Measurements from ENCODE around the gene RPLP1.

Gene RPLP1

GRCh38 chr15:69460481-69460880, 7.9 kb downstream of the RPLP1 start:
- Histone ChIP-seq H3K4me3 (ENCODE audit: low read length) (no peak overlapping the region), H3K27ac (ENCODE audit: low read length) (no peak overlapping the region), H3K9ac (ENCODE audit: low read depth, low read length) (no peak overlapping the region), H3K36me3 (ENCODE audit: insufficient read depth, low read depth, low read length) (peaks cover 18% of the 10 kb centered on the region), H3K27me3 (ENCODE audit: insufficient read depth, low read length) (0 out of 2 replicates have a peak, but pooled peaks cover 4% of the 10 kb centered on the region), H3K9me3 (ENCODE audit: insufficient read depth, low read depth, low read length) (no peaks in the 10 kb centered on the region), H3K4me1 (ENCODE audit: insufficient read depth, low read length) (peaks cover 6% of the 10 kb centered on the region; the same call in 1 of the 2 replicates)

DNA sequence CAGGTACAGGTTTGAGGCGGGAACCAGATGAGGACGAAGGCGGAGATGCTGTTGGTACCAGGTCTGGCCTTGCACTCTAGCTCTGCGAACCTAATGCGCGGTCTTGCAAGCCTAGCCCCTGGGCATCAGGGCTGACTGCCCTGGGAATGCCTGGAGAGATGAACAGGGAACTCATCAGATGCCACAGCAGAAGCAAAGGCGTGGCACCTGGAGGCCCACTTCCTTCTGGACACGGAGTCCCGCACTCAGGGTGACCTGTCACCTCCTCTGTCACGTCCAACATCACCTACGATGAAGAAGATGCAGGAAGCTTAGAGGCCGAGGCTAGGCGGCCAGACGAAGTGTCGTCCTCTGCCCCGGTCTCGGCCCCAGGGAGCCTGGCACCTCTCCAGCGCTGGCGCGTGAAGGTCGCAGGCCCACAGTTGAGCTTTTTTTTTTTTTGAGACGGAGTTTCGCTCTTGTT, 9.4 kb downstream of the RPLP1 start:
- Histone ChIP-seq H3K36me3 (ENCODE audit: insufficient read depth, low read depth, low read length) (peaks cover 2% of the 10 kb centered on the region; the same call in 1 of the 2 replicates), H3K9me3 (ENCODE audit: insufficient read depth, low read depth, low read length) (no peaks in the 10 kb centered on the region), H3K4me3 (ENCODE audit: low read length) (peak overlapping the region; percentile 49; the same call in 1 of the 2 replicates), H3K4me1 (ENCODE audit: insufficient read depth, low read length) (peaks cover 6% of the 10 kb centered on the region; the same call in 1 of the 2 replicates), H3K9ac (ENCODE audit: low read depth, low read length) (peak overlapping the region; percentile 33; the same call in 1 of the 2 replicates), H3K27ac (ENCODE audit: low read length) (no peak overlapping the region), H3K27me3 (ENCODE audit: insufficient read depth, low read length) (0 out of 2 replicates have a peak, but pooled peaks cover 4% of the 10 kb centered on the region)

GRCh38 chr15:69462493-69463181, 10.0 kb downstream of the RPLP1 start:
- H3K4me3 ChIP-seq (ENCODE audit: low read length): peak overlapping the region; percentile 66
- no peaks in the 10 kb centered on the region for H3K9me3 ChIP-seq (ENCODE audit: insufficient read depth, low read depth, low read length)
- no peaks in the 10 kb centered on the region for H3K36me3 ChIP-seq (ENCODE audit: insufficient read depth, low read depth, low read length)
- H3K4me1 ChIP-seq (ENCODE audit: insufficient read depth, low read length): peaks cover 6% of the 10 kb centered on the region; the same call in 1 of the 2 replicates
- H3K9ac ChIP-seq (ENCODE audit: low read depth, low read length): peak overlapping the region; percentile 88
- H3K27ac ChIP-seq (ENCODE audit: low read length): peak overlapping the region; percentile 70
- 0 out of 2 replicates have a peak, but pooled peaks cover 4% of the 10 kb centered on the region for H3K27me3 ChIP-seq (ENCODE audit: insufficient read depth, low read length)

- H3K36me3 ChIP-seq (ENCODE audit: insufficient read depth, low read depth, low read length): no peaks in the 10 kb centered on the region
Observed at GRCh38 chr15:69463182-69463756, 10.7 kb downstream of the RPLP1 start.

GRCh38 chr15:69465253-69465652, 12.6 kb downstream of the RPLP1 start:
- Histone ChIP-seq H3K27ac (ENCODE audit: low read length) (no peak overlapping the region), H3K4me1 (ENCODE audit: insufficient read depth, low read length) (peaks cover 6% of the 10 kb centered on the region; the same call in 1 of the 2 replicates)

More at GRCh38 chr15:69463182-69463756, 10.7 kb downstream of the RPLP1 start:
- Histone ChIP-seq H3K27ac (ENCODE audit: low read length) (peak overlapping the region; percentile 70), H3K4me3 (ENCODE audit: low read length) (peak overlapping the region; percentile 66), H3K27me3 (ENCODE audit: insufficient read depth, low read length) (0 out of 2 replicates have a peak, but pooled peaks cover 4% of the 10 kb centered on the region), H3K9ac (ENCODE audit: low read depth, low read length) (peak overlapping the region; percentile 88), H3K4me1 (ENCODE audit: insufficient read depth, low read length) (peaks cover 6% of the 10 kb centered on the region; the same call in 1 of the 2 replicates), H3K9me3 (ENCODE audit: insufficient read depth, low read depth, low read length) (no peaks in the 10 kb centered on the region)

GRCh38 chr15:69466733-69467132, 14.1 kb downstream of the RPLP1 start:
- Histone ChIP-seq H3K27me3 (ENCODE audit: insufficient read depth, low read length) (0 out of 2 replicates have a peak, but pooled peaks cover 4% of the 10 kb centered on the region), H3K9me3 (ENCODE audit: insufficient read depth, low read depth, low read length) (no peaks in the 10 kb centered on the region), H3K9ac (ENCODE audit: low read depth, low read length) (no peak overlapping the region), H3K4me1 (ENCODE audit: insufficient read depth, low read length) (peaks cover 6% of the 10 kb centered on the region; the same call in 1 of the 2 replicates), H3K27ac (ENCODE audit: low read length) (no peak overlapping the region), H3K4me3 (ENCODE audit: low read length) (no peak overlapping the region), H3K36me3 (ENCODE audit: insufficient read depth, low read depth, low read length) (no peaks in the 10 kb centered on the region)

More at GRCh38 chr15:69465253-69465652, 12.6 kb downstream of the RPLP1 start:
- Histone ChIP-seq H3K27me3 (ENCODE audit: insufficient read depth, low read length) (0 out of 2 replicates have a peak, but pooled peaks cover 4% of the 10 kb centered on the region), H3K9ac (ENCODE audit: low read depth, low read length) (no peak overlapping the region), H3K36me3 (ENCODE audit: insufficient read depth, low read depth, low read length) (no peaks in the 10 kb centered on the region), H3K4me3 (ENCODE audit: low read length) (no peak overlapping the region), H3K9me3 (ENCODE audit: insufficient read depth, low read depth, low read length) (no peaks in the 10 kb centered on the region)

DNA sequence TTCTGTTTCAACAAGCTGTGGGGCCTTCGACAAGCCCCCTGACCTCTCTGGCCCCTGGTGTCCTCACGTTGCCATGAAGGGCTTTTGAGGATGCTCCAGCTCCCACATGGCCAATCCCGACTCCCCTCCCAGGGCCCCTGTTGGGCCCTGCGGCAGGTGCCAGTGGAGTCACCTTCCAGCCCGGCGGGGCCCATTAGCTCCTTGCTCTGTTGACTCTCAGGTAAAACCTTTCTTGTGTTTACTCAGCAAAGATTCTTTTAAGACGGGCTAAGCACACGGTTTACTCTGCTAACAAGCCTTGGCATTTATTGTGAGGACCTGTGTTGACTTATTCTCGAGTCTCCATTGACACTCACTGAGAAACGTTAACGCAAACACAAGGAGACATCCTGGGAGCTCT, 15.0 kb downstream of the RPLP1 start:
- Histone ChIP-seq H3K9me3 (ENCODE audit: insufficient read depth, low read depth, low read length) (no peaks in the 10 kb centered on the region), H3K4me1 (ENCODE audit: insufficient read depth, low read length) (peaks cover 6% of the 10 kb centered on the region; the same call in 1 of the 2 replicates), H3K27me3 (ENCODE audit: insufficient read depth, low read length) (no peaks in the 10 kb centered on the region), H3K36me3 (ENCODE audit: insufficient read depth, low read depth, low read length) (no peaks in the 10 kb centered on the region), H3K9ac (ENCODE audit: low read depth, low read length) (no peak overlapping the region), H3K4me3 (ENCODE audit: low read length) (no peak overlapping the region), H3K27ac (ENCODE audit: low read length) (no peak overlapping the region)

DNA sequence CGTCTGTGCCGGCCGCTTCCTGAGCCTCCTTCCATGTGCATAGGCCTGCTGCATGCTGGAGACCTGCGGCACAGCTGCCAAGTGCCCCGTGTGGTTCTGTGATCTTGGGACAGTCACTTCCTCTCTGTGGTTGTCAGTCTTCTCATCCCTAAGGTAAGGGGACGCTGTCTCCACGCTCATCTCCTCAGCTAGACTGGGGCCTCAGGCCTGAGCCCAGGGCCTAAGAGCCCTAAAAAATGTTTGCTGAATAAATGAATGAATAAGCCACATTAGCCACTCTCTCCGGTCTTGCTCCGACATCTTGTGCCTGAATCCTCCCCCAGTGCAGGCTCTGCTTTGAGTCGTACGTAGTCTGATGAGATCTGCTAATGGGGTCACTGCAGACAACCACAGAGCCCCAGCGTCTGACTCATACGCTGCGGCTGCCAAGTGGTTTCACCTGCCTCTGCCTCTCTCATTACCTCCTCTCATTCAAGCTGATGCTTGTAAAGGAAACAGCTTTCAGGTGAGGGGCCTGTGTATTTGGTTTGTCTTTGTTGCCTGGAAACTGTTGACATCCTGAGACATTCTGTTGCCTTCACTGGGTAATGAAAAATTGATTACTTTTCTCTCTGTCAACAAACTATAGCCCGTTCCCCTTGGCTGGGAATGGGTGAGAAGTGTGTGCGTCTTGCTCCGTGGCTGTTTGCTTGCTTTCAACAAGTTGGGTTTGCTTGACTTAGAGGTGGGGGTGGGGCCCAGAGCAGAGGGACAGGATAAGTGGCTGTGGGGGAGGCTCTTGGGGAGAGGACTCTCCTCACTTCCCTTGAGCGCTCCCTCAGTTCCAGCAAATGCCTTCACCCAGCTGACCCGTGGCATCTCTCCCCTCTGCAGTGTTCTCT, 15.9 kb downstream of the RPLP1 start:
- H3K4me3 ChIP-seq (ENCODE audit: low read length): no peak overlapping the region
- H3K9ac ChIP-seq (ENCODE audit: low read depth, low read length): no peak overlapping the region
- H3K9me3 ChIP-seq (ENCODE audit: insufficient read depth, low read depth, low read length): no peaks in the 10 kb centered on the region
- no peaks in the 10 kb centered on the region for H3K27me3 ChIP-seq (ENCODE audit: insufficient read depth, low read length)
- no peaks in the 10 kb centered on the region for H3K36me3 ChIP-seq (ENCODE audit: insufficient read depth, low read depth, low read length)
- H3K27ac ChIP-seq (ENCODE audit: low read length): no peak overlapping the region
- peaks cover under 1% of the 10 kb centered on the region; the same call in 1 of the 2 replicates for H3K4me1 ChIP-seq (ENCODE audit: insufficient read depth, low read length)

DNA sequence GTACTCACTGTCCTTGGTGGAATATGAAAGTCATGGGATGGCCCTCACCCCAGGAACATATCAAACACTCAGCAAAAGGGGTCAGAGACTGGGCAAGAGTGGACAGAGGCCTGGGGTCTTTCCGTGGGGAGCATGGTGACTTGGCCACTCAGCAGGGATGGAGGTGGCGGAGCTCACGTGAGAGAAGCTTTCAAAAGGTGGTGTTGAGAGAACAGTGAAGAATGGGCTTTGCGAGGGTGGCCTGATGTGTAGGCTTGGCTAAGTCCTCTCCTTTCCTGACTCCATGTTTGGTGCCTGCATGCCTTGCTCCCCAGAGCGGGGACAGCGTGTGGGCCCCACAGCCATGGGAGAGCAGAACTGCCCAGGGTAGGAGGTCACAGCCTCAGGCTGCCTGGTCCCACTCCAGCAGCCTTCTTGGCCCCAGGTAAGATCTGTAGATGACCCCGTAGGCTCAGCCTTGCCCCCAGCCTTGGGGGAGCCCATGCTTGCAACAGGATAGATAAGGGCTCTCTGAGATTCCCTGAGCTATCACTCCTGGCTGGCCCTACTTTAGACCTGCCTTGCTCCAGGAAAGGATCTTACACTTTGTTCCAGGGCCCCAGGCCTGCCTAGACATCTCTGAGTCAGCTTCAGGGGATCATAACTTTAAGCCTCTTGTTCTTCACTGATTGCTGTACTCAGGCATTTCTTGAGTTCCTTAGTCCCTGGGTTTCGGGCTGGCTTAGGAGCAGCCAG, 17.0 kb downstream of the RPLP1 start:
- Histone ChIP-seq H3K9ac (ENCODE audit: low read depth, low read length) (no peak overlapping the region), H3K27ac (ENCODE audit: low read length) (no peak overlapping the region), H3K4me3 (ENCODE audit: low read length) (no peak overlapping the region), H3K36me3 (ENCODE audit: insufficient read depth, low read depth, low read length) (no peaks in the 10 kb centered on the region), H3K9me3 (ENCODE audit: insufficient read depth, low read depth, low read length) (no peaks in the 10 kb centered on the region), H3K27me3 (ENCODE audit: insufficient read depth, low read length) (no peaks in the 10 kb centered on the region), H3K4me1 (ENCODE audit: insufficient read depth, low read length) (no peaks in the 10 kb centered on the region)

DNA sequence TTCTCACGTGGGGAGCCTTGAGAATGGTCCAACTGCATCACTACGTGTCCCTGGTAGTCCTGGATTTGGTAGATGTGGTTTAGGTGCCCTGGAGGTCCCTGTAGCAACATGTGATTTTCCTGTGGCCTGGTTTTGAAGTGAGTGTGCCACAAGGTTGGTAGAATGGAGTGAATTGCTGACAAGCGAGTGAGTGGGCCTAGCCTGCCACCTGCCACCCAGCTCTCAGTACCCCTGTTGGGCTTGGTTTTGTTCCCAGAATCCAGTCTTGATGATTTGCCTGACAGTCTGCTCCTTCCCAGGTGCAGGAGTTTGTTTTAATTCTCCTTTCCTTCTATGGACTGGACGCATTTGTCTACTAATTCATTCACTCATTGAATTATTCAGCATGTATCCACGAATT, 19.4 kb downstream of the RPLP1 start:
- Histone ChIP-seq H3K4me1 (ENCODE audit: insufficient read depth, low read length) (no peaks in the 10 kb centered on the region), H3K9me3 (ENCODE audit: insufficient read depth, low read depth, low read length) (no peaks in the 10 kb centered on the region), H3K4me3 (ENCODE audit: low read length) (no peak overlapping the region), H3K27ac (ENCODE audit: low read length) (no peak overlapping the region), H3K9ac (ENCODE audit: low read depth, low read length) (no peak overlapping the region), H3K36me3 (ENCODE audit: insufficient read depth, low read depth, low read length) (no peaks in the 10 kb centered on the region), H3K27me3 (ENCODE audit: insufficient read depth, low read length) (no peaks in the 10 kb centered on the region)

- H3K4me3 ChIP-seq (ENCODE audit: low read length): no peak overlapping the region
- H3K27ac ChIP-seq (ENCODE audit: low read length): no peak overlapping the region
- no peak overlapping the region for H3K9ac ChIP-seq (ENCODE audit: low read depth, low read length)
- H3K4me1 ChIP-seq (ENCODE audit: insufficient read depth, low read length): no peaks in the 10 kb centered on the region
- H3K27me3 ChIP-seq (ENCODE audit: insufficient read depth, low read length): no peaks in the 10 kb centered on the region
- no peaks in the 10 kb centered on the region for H3K9me3 ChIP-seq (ENCODE audit: insufficient read depth, low read depth, low read length)
- no peaks in the 10 kb centered on the region for H3K36me3 ChIP-seq (ENCODE audit: insufficient read depth, low read depth, low read length)
Observed at GRCh38 chr15:69472562-69472961, 19.9 kb downstream of the RPLP1 start.

Data from iPS-20b (cell line).